Peyer's patch (tissue), 4 donors: ENCODE results near the gene SPATA4.

Source experiments
- CTCF ChIP-seq, 6 experiments: fragments of 450-650 bp in 4 of 6; fragments of 200-600 bp in 2 of 6; sonication (generic) in 1 of 6; IDR thresholded peaks; one replicate each; pipeline ENCODE4 v1.5.1; 2017 to 2019; ENCODE audit warnings: antibody characterized with exemption in 6 of 6, mild to moderate bottlenecking in 3 of 6, moderate library complexity in 1 of 6
- POLR2A ChIP-seq, 2 donors: fragments of 450-650 bp; IDR thresholded peaks; one replicate each; pipeline ENCODE4 v1.5.1; 2017; ENCODE audit warnings: antibody characterized with exemption in 2 of 2, mild to moderate bottlenecking in 2 of 2, moderate library complexity in 2 of 2

DNA sequence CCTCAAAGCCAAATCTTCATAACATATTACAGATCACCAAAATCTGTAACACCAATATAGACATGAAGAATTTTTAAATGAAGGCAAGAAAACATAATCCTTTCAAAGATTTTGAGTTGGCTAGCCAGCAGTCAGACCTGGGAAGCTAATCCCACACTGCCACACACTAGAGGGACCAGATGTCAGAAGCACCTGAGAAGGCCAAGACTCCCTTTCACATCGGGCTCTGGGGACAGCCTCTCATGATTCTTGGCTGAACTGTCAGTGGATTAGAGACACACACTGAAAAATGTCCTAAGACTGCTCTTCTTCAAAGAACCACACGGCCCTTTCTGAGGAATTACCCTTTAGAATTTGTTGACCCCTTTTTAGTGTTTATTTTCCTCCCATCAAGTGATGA, 28.2 kb upstream of the SPATA4 start:
- TF ChIP-seq CTCF (IDR thresholded peaks at IDR 0.05), result no peak
- TF ChIP-seq POLR2A (IDR thresholded peaks at IDR 0.05), result no peak
